Measurements from ENCODE around the gene INF2. TPM values are rescaled to one million over a fixed set of nuclear protein-coding genes. Genes with fewer than 3 reads are reported as not detected.

INF2 gene
- total RNA-seq, 1 donor = 49.2 TPM

DNA sequence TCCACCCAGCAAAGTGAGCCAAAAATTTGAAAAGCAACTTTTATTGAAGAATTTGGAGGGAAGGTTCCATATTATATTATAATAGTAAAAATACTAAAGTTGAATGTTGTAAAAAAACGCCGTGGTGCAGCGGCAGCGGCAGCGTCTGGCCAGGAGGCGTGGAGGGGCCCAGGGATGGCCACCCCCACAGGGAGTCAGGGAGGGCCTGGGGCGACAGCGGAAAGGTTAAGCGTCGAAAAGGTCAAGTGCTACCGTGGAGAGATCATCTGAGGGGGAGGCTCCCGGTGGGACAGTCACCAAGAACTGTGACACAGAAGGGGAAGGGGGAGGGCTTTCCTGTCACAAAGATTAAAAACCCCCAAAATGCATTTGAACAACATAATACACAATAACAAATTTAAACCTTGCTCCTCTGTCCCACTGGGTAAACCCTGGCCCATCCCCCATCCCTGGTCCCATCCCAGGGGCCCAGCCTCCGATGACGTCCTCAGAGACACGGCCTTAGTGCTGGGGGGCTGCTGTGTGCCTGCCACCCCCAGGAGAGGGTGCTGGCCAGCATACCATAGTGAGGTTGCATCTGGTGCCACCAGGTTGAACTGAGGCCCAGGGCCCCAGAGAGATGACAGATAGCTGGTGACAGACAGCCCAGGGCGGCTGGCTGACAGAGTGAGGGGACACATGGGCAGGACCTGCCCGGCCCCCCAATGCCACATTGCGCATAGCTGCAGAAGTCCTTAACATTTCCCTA lies 80.1 kb downstream of the INF2 start:
- H3K9me3 ChIP-seq (ENCODE audit: low read depth, low read length) = no peaks in the 10 kb centered on the region
- no peaks in the 10 kb centered on the region for H3K4me1 ChIP-seq (ENCODE audit: insufficient read depth, low read length)
- DNase-seq (ENCODE audit: insufficient read length, low spot score, missing footprints) = peak; percentile 73
- no peak overlapping the region for H2AFZ ChIP-seq (ENCODE audit: low read length)
- TF ChIP-seq, protein P1, sequence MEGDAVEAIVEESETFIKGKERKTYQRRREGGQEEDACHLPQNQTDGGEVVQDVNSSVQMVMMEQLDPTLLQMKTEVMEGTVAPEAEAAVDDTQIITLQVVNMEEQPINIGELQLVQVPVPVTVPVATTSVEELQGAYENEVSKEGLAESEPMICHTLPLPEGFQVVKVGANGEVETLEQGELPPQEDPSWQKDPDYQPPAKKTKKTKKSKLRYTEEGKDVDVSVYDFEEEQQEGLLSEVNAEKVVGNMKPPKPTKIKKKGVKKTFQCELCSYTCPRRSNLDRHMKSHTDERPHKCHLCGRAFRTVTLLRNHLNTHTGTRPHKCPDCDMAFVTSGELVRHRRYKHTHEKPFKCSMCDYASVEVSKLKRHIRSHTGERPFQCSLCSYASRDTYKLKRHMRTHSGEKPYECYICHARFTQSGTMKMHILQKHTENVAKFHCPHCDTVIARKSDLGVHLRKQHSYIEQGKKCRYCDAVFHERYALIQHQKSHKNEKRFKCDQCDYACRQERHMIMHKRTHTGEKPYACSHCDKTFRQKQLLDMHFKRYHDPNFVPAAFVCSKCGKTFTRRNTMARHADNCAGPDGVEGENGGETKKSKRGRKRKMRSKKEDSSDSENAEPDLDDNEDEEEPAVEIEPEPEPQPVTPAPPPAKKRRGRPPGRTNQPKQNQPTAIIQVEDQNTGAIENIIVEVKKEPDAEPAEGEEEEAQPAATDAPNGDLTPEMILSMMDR (IDR thresholded peaks at IDR 0.05; ENCODE audit: extremely low read depth, low read depth, low read length) = no peak
- no peak overlapping the region for H3K4me3 ChIP-seq (ENCODE audit: insufficient read depth, low read length)
- H3K27me3 ChIP-seq (ENCODE audit: insufficient read depth, low read length) = no peaks in the 10 kb centered on the region
- no peak overlapping the region for H3K4me2 ChIP-seq (ENCODE audit: insufficient read depth, low read length)
- no peaks in the 10 kb centered on the region for H3K79me2 ChIP-seq (ENCODE audit: insufficient read depth, low read length)
- peaks cover 7% of the 10 kb centered on the region for H4K20me1 ChIP-seq (ENCODE audit: insufficient read depth, low read length)
- H3K27ac ChIP-seq (ENCODE audit: low read depth, low read length) = no peak overlapping the region
- H3K36me3 ChIP-seq (ENCODE audit: insufficient read depth, low read length) = peaks cover 29% of the 10 kb centered on the region

DNA sequence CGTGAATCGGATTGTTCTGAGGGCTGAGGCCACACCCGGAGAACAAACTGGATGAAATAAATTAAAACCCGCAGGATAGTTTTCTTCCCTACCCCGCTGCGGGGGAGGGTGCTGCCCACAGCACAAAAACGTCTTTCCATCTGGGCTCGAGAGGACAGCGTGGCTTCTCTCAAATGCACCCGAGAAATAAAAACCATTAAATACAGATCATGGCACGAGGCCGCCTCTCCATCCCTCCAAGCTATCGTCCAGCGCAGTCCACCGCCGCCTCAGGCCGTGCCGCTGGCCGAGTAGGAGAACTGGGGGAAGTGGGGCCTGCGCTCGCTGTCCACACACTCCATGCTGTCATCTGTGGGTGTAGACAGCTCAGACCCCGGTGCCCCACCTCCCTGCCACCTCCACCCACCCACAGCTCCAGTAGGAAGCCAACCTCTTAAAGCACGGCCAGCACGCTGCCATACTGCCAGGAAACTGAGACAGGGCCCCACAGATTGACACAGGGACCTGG lies 80.7 kb downstream of the INF2 start:
- TF ChIP-seq, protein P1 (IDR thresholded peaks at IDR 0.05; ENCODE audit: extremely low read depth, low read depth, low read length) = no peak
- H4K20me1 ChIP-seq (ENCODE audit: insufficient read depth, low read length) = peaks cover 8% of the 10 kb centered on the region
- no peak overlapping the region for H3K27ac ChIP-seq (ENCODE audit: low read depth, low read length)
- no peaks in the 10 kb centered on the region for H3K27me3 ChIP-seq (ENCODE audit: insufficient read depth, low read length)
- peak; percentile 39 for DNase-seq (ENCODE audit: insufficient read length, low spot score, missing footprints)
- H3K4me3 ChIP-seq (ENCODE audit: insufficient read depth, low read length) = no peak overlapping the region
- peaks cover 29% of the 10 kb centered on the region for H3K36me3 ChIP-seq (ENCODE audit: insufficient read depth, low read length)
- H3K4me1 ChIP-seq (ENCODE audit: insufficient read depth, low read length) = no peaks in the 10 kb centered on the region
- no peaks in the 10 kb centered on the region for H3K9me3 ChIP-seq (ENCODE audit: low read depth, low read length)
- H2AFZ ChIP-seq (ENCODE audit: low read length) = no peak overlapping the region
- H3K79me2 ChIP-seq (ENCODE audit: insufficient read depth, low read length) = no peaks in the 10 kb centered on the region
- H3K4me2 ChIP-seq (ENCODE audit: insufficient read depth, low read length) = no peak overlapping the region

DNA sequence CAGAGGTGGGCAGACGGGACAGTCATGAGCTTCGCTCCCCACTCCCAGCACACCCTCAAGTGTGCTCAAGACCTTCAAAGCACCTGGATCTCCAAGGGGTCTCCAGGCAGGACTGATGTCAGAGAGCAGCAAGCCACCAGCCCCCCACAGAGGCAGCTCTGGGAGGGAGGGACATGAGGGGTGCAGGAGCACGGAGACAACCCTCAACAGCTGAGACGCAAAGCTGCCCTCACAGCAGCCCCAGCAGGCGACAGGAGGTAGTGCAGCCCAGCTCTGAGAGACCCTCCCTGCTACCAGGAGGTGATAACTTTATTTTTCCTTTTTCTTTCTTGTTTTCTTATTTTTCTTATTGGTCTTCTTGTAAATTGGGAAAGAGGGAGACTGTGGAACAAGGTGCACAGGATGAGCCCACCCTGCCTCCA lies 81.4 kb downstream of the INF2 start:
- H3K36me3 ChIP-seq (ENCODE audit: insufficient read depth, low read length) = peaks cover 29% of the 10 kb centered on the region
- peaks cover 14% of the 10 kb centered on the region for H4K20me1 ChIP-seq (ENCODE audit: insufficient read depth, low read length)
- no peaks in the 10 kb centered on the region for H3K9me3 ChIP-seq (ENCODE audit: low read depth, low read length)
- H3K27ac ChIP-seq (ENCODE audit: low read depth, low read length) = no peak overlapping the region
- no peaks in the 10 kb centered on the region for H3K4me1 ChIP-seq (ENCODE audit: insufficient read depth, low read length)
- no peak overlapping the region for H3K4me3 ChIP-seq (ENCODE audit: insufficient read depth, low read length)
- no peaks in the 10 kb centered on the region for H3K79me2 ChIP-seq (ENCODE audit: insufficient read depth, low read length)
- TF ChIP-seq, protein P1 (IDR thresholded peaks at IDR 0.05; ENCODE audit: extremely low read depth, low read depth, low read length) = peak; percentile 60
- H3K4me2 ChIP-seq (ENCODE audit: insufficient read depth, low read length) = no peak overlapping the region
- no peak overlapping the region for H2AFZ ChIP-seq (ENCODE audit: low read length)
- no peaks in the 10 kb centered on the region for H3K27me3 ChIP-seq (ENCODE audit: insufficient read depth, low read length)
- peak; percentile 94 for DNase-seq (ENCODE audit: insufficient read length, low spot score, missing footprints)

DNA sequence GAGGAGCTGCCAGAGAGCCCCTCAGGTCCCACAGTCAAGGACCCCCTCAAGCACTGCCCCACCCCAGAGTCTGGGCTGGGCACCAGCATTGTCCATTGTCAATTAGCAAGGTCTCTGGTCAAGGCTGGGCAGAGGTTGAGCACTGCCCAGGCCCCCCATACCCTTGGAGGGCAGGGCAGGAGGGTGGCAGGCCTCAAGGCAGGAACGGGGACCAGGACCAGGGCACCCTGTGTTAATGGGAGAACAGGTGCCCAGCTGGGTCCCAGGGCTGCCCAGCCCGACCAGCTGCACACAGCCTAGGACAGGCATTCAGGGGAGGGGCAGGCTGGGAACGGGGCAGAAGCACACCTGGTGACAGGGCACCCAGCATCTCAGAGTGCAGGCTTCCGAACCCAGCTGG lies 82.0 kb downstream of the INF2 start:
- H3K9me3 ChIP-seq (ENCODE audit: low read depth, low read length) = no peaks in the 10 kb centered on the region
- H3K79me2 ChIP-seq (ENCODE audit: insufficient read depth, low read length) = no peaks in the 10 kb centered on the region
- no peak overlapping the region for H2AFZ ChIP-seq (ENCODE audit: low read length)
- no peak overlapping the region for H3K27ac ChIP-seq (ENCODE audit: low read depth, low read length)
- DNase-seq (ENCODE audit: insufficient read length, low spot score, missing footprints) = peak; percentile 54
- H3K4me1 ChIP-seq (ENCODE audit: insufficient read depth, low read length) = no peaks in the 10 kb centered on the region
- no peak overlapping the region for H3K4me3 ChIP-seq (ENCODE audit: insufficient read depth, low read length)
- H3K27me3 ChIP-seq (ENCODE audit: insufficient read depth, low read length) = no peaks in the 10 kb centered on the region
- TF ChIP-seq, protein P1 (IDR thresholded peaks at IDR 0.05; ENCODE audit: extremely low read depth, low read depth, low read length) = no peak
- H3K4me2 ChIP-seq (ENCODE audit: insufficient read depth, low read length) = no peak overlapping the region
- H4K20me1 ChIP-seq (ENCODE audit: insufficient read depth, low read length) = peaks cover 15% of the 10 kb centered on the region
- peaks cover 31% of the 10 kb centered on the region for H3K36me3 ChIP-seq (ENCODE audit: insufficient read depth, low read length)

All from osteoblast (primary cell).